Measurements from ENCODE around the gene TGIF1. TPM values are rescaled to one million over a fixed set of nuclear protein-coding genes. Genes with fewer than 3 reads are reported as not detected.

TGIF1 gene
- total and polyA plus RNA-seq, 2 of the 4 experiments (the other 2 are of a cell fraction): 62.1 to 118 TPM

DNA sequence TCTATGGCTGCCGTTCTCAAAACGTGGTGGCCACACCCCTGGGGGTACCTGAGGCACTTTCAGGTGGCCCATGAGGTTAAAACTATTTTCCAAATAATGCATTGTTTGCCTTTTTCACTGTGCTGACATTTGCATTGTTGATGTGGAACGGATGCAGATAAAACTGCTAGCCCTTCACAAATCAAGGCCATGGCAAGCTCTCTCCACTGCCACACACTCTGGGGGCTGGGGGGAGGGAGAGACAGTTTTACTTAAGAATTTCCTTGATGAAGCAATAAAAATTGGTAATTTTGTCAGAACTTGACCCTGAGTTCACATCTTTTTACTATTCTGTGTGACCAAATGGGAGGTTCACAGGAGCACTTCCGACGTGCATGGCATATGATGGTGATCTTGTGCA, 22.0 kb upstream of the TGIF1 start:
- Histone ChIP-seq H2AK9ac (replicated peaks; ENCODE audit: low read depth, low read length, poor library complexity) (no peak overlapping the region), H4K8ac (ENCODE audit: low read depth in 2 of 2, low read length in 2 of 2) (no peak overlapping the region), H3K27me3 (ENCODE audit: control insufficient read depth, insufficient read depth, low read length) (no peaks in the 10 kb centered on the region), H2AFZ (replicated peaks; ENCODE audit: low read length, poor library complexity) (no peak overlapping the region), H3K4me1 (ENCODE audit: control insufficient read depth, insufficient read depth, low read length) (no peaks in the 10 kb centered on the region), H4K20me1 (ENCODE audit: insufficient read depth, low read length) (no peaks in the 10 kb centered on the region), H3K18ac (ENCODE audit: low read depth, low read length) (no peak overlapping the region), H3K23ac (ENCODE audit: low read depth, low read length) (no peak overlapping the region), H3K9me1 (ENCODE audit: insufficient read depth, low read length) (no peaks in the 10 kb centered on the region), H4K91ac (ENCODE audit: insufficient read depth, low read depth, low read length) (no peak overlapping the region), H2BK15ac (ENCODE audit: low read depth, low read length) (no peak overlapping the region), H3K56ac (ENCODE audit: extremely low read depth, insufficient read depth, low read length) (no peak overlapping the region), H3K4me2 (ENCODE audit: low read depth, low read length) (no peak overlapping the region), H3K4ac (ENCODE audit: low read depth, low read length) (no peak overlapping the region), H3K14ac (replicated peaks; ENCODE audit: low read depth, low read length) (no peak overlapping the region), H3K4me3 (ENCODE audit: insufficient read depth, low read depth, low read length) (no peak overlapping the region), H2AK5ac (ENCODE audit: low read depth, low read length) (no peak overlapping the region), H3K27ac (ENCODE audit: insufficient read depth, low read length) (no peak overlapping the region), H3K79me1 (ENCODE audit: low read depth in 1 of 2, low read length in 2 of 2) (no peaks in the 10 kb centered on the region), H3K9ac (ENCODE audit: low read depth, low read length) (no peak overlapping the region), H2BK20ac (ENCODE audit: low read depth, low read length) (no peak overlapping the region), H2BK120ac (ENCODE audit: low read depth, low read length) (no peak overlapping the region), H3K36me3 (ENCODE audit: control insufficient read depth, insufficient read depth, low read length) (no peaks in the 10 kb centered on the region), H3K9me3 (ENCODE audit: control insufficient read depth, insufficient read depth, low read length) (no peaks in the 10 kb centered on the region), H4K5ac (ENCODE audit: low read depth, low read length) (no peak overlapping the region), H2BK5ac (ENCODE audit: low read depth, low read length, poor library complexity, severe bottlenecking) (no peak overlapping the region)
- CTCF ChIA-PET: no interaction called here
- in situ Hi-C loops (cut with MboI; ENCODE audit: low sequenced_read_pairs) (no loop called here), intact Hi-C loops (cut with micrococcal nuclease) (no loop called here), dilution Hi-C loops (cut with HindIII; ENCODE audit: low sequenced_read_pairs, unreplicated experiment) (no loop called here)
- POLR2A ChIA-PET (ENCODE audit: unreplicated experiment): no interaction called here
- WGBS, 2 experiments (ENCODE audit: extremely low coverage in 2 of 2, insufficient read length in 1 of 2): no CpG with 5 or more reads among the region's 5 CpGs
- TF ChIP-seq, protein P1, sequence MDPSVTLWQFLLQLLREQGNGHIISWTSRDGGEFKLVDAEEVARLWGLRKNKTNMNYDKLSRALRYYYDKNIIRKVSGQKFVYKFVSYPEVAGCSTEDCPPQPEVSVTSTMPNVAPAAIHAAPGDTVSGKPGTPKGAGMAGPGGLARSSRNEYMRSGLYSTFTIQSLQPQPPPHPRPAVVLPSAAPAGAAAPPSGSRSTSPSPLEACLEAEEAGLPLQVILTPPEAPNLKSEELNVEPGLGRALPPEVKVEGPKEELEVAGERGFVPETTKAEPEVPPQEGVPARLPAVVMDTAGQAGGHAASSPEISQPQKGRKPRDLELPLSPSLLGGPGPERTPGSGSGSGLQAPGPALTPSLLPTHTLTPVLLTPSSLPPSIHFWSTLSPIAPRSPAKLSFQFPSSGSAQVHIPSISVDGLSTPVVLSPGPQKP (IDR thresholded peaks at IDR 0.05; ENCODE audit: borderline replicate concordance, low read depth, low read length): no peak
- TF ChIP-seq RFX5 (IDR thresholded peaks at IDR 0.05; ENCODE audit: low read depth, low read length) (no peak), CHD1 (IDR thresholded peaks at IDR 0.05; ENCODE audit: low read depth, low read length) (no peak), USF2 (IDR thresholded peaks at IDR 0.05; ENCODE audit: low read depth, low read length) (no peak), MAFK (IDR thresholded peaks at IDR 0.05; ENCODE audit: low read depth, low read length) (no peak), SMC3 (IDR thresholded peaks at IDR 0.05; ENCODE audit: low read depth, low read length) (no peak), MAZ (IDR thresholded peaks at IDR 0.05; ENCODE audit: borderline replicate concordance, low read depth, low read length) (no peak), CEBPB (IDR thresholded peaks at IDR 0.05; ENCODE audit: low read depth, low read length) (no peak), RAD21 (IDR thresholded peaks at IDR 0.05; ENCODE audit: low read length) (no peak), POLR2A (IDR thresholded peaks at IDR 0.05; ENCODE audit: low read depth, low read length) (no peak), MXI1 (IDR thresholded peaks at IDR 0.05; ENCODE audit: borderline replicate concordance, low read depth, low read length) (no peak), FOS (IDR thresholded peaks at IDR 0.05; ENCODE audit: low read depth, low read length) (no peak), NFE2L2 (IDR thresholded peaks at IDR 0.05; ENCODE audit: low read depth, low read length) (no peak), RCOR1 (IDR thresholded peaks at IDR 0.05; ENCODE audit: insufficient replicate concordance, low read length) (no peak), BHLHE40 (IDR thresholded peaks at IDR 0.05; ENCODE audit: low read depth, low read length) (no peak)
- TF ChIP-seq, protein P2, sequence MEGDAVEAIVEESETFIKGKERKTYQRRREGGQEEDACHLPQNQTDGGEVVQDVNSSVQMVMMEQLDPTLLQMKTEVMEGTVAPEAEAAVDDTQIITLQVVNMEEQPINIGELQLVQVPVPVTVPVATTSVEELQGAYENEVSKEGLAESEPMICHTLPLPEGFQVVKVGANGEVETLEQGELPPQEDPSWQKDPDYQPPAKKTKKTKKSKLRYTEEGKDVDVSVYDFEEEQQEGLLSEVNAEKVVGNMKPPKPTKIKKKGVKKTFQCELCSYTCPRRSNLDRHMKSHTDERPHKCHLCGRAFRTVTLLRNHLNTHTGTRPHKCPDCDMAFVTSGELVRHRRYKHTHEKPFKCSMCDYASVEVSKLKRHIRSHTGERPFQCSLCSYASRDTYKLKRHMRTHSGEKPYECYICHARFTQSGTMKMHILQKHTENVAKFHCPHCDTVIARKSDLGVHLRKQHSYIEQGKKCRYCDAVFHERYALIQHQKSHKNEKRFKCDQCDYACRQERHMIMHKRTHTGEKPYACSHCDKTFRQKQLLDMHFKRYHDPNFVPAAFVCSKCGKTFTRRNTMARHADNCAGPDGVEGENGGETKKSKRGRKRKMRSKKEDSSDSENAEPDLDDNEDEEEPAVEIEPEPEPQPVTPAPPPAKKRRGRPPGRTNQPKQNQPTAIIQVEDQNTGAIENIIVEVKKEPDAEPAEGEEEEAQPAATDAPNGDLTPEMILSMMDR (conservative IDR thresholded peaks at IDR 0.05; ENCODE audit: low read depth, low read length): no peak
- DNase-seq (no peak), ATAC-seq (ENCODE audit: low read depth) (no peak)
- no TSS peak for BruUV-seq (replicated peaks)

Measured in IMR-90 (cell line).